Measurements from ENCODE around the gene RYR2.

RYR2 gene

DNA sequence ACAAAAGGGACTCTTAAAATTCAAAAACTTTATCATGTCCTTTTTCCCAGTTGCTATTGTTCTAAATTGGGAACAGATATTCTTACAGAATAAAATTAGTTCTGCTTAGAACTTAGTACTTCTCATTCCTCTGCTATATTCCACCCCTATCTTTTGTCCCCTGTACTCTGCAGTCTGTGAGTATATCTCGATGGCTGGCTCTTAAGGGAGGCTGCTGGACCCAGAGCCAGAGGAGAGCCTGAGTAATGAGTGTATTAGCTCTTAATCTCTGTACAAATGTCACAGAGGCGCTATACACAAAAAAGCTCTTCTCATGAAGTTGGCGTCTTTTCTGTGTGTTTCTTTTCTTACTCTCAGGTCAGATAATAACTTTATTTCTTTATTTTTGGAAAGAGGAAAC, 425.3 kb downstream of the RYR2 start:
- no peak for DNase-seq (ENCODE audit: low spot score)

DNA sequence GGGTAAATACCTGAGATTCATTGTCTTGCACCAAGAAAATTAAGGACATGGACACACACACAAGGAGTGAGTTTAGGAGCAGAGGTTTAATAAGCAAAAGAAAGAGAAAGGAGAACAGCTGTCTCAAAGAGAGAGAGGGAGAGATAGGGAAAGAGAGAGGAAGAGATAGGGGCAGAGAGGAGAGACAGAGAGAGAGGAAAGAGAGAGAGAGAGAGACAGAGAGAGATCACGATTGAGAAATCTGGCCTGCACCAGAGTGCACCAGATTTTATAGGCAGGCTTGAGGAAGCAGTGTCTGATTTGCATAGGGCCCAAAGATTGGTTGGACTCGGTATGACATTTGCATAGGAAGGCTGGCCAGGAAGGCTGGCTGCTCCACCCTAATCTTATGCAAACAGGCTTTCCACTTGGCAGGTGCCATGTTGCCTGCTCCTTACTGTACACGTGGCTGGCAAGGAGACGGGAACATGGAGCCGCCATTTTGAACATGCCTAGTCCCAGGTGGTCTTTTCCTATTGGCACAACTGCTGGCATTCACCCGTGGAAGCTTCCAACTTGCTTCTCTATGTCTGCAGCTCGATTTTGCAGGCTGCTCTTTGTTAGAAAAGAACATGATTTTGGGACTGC, 428.8 kb downstream of the RYR2 start:
- no peak for DNase-seq (ENCODE audit: low spot score)

DNA sequence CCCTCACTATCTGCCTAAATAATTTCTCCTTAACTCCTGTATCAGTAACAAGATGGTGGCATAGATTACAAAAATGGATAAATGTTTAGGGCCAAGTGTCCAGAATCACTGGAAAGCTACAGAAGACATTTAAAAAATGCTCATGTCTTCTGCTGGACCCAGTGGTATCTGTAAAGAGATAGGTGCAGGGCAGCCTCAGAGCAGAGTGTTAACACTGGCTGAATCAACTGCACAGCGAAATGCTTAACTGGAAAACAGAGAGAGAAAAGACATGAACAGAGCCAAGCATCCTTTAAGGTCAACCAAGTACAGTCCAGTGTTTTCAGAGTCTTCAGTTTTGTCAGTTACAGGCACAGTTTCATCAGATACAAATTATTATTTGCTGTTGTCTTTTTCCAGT, 429.4 kb downstream of the RYR2 start:
- no peak for DNase-seq (ENCODE audit: low spot score)

- no peak for DNase-seq (ENCODE audit: low spot score)
Observed at GRCh38 chr1:237471956-237472355, 430.0 kb downstream of the RYR2 start.

DNA sequence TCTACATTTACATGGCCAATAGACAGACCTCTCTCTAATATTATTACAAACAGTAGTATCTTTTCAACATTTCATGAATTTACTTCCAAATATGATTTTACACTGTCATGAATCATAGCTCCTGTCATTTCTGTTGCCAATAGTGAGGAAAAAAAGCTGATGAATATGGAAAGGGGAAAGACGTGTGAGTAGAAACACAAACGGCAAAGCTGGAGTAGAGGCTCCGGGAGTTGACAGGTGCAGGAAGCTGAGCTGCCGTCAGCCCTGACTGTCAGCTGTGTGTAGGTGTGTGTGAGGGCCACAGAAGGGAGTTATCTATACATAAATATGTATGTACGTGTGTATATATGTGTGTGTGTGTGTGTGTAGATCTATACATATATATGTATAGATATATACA, 431.9 kb downstream of the RYR2 start:
- DNase-seq (ENCODE audit: low spot score): no peak

- no peak for DNase-seq (ENCODE audit: low spot score)
Observed at GRCh38 chr1:237478082-237478481, 436.1 kb downstream of the RYR2 start.

DNA sequence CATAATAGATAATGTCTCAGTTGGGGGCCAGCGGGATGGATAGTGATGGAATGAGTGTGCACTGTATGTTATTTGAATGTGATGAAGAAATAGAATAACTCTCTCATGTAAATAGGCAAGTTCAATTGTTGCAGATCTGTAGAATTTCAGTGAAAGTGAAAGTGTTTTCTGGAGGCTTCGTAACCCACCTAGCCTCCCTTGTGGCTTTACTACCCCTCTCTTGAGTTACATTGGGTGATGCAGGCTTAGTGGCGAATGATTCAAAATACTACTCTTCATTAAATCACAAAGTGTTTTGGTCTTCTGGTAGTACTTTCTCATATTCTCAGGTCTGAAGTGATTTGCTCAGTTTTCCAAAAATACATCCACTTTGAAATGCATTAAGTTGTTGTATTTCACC, 436.9 kb downstream of the RYR2 start:
- DNase-seq (ENCODE audit: low spot score): no peak

GRCh38 chr1:237482777-237483176, 440.8 kb downstream of the RYR2 start:
- no peak for DNase-seq (ENCODE audit: low spot score)

- no peak for DNase-seq (ENCODE audit: low spot score)
Observed at GRCh38 chr1:237492359-237492758, 450.4 kb downstream of the RYR2 start.

DNA sequence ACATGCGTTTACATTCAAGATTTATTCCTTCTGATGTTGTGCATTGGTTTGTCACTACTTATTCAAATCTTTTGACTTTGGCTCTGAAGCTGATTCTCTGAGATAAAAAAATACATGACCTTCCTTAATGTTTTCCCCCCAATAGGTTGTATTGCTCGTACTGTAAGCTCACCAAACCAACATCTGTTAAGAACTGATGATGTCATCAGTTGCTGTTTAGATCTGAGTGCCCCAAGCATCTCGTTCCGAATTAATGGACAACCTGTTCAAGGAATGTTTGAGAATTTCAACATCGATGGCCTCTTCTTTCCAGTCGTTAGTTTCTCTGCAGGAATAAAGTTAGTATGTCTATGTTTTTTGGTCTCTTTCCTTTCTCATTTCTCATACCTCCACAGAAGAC, 458.6 kb downstream of the RYR2 start:
- no peak for DNase-seq (ENCODE audit: low spot score)

GRCh38 chr1:237503292-237503691, 461.3 kb downstream of the RYR2 start:
- DNase-seq (ENCODE audit: low spot score): no peak

GRCh38 chr1:237507005-237507404, 465.0 kb downstream of the RYR2 start:
- no peak for DNase-seq (ENCODE audit: low spot score)

- no peak for DNase-seq (ENCODE audit: low spot score)
Observed at GRCh38 chr1:237509748-237510147, 467.8 kb downstream of the RYR2 start.

GRCh38 chr1:237525102-237525501, 483.1 kb downstream of the RYR2 start:
- DNase-seq (ENCODE audit: low spot score): no peak

GRCh38 chr1:237527761-237528160, 485.8 kb downstream of the RYR2 start:
- DNase-seq (ENCODE audit: low spot score): no peak

- DNase-seq (ENCODE audit: low spot score): no peak
Observed at GRCh38 chr1:237528545-237528944, 486.6 kb downstream of the RYR2 start.

- DNase-seq (ENCODE audit: low spot score): no peak
Observed at GRCh38 chr1:237539055-237539454, 497.1 kb downstream of the RYR2 start.

DNA sequence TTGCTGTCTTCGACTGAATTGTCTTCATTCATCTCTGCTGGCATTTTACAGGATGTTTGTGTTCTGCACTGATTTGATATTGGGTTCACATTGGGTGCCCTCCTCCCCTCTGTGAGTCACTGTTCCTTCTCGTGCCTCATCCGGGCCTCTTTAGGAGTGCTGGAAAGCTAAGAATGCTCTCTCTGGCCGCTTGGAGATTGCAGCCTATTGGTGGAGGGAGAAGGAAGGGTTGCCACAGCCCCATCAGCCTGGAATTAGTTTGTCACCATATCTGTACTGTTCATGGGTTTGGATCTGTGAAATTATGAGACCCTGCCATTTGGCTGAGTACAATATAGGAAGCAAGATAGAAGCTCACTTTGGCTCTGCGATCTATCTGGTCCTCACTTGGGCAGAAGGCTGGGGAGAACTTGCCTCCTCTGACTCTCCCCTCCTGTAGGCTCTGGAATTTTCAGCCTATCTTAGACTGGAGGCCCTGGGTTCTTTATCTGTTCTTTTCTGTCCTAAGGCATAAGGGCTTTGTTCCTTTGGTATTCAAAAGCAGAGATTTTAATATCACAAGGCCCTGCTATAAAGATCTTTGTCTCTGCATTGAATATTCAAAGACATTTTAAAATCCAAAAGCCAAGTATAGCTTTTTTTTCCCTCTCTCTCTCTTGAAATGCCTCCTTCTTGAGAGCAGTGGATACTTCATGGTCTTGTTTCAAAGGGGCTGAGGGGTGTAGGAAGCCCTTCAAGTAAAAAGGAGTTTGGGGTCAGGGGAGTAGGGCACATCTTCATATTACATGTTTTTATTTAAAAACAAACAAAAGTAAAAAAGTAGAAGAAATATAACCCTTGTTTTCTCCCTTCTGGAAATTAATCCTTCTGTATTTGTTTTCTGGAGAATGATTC, 500.8 kb downstream of the RYR2 start:
- no peak for DNase-seq (ENCODE audit: low spot score)

- DNase-seq (ENCODE audit: low spot score): no peak
Observed at GRCh38 chr1:237553078-237553477, 511.1 kb downstream of the RYR2 start.

GRCh38 chr1:237556911-237557310, 514.9 kb downstream of the RYR2 start:
- DNase-seq (ENCODE audit: low spot score): no peak

DNA sequence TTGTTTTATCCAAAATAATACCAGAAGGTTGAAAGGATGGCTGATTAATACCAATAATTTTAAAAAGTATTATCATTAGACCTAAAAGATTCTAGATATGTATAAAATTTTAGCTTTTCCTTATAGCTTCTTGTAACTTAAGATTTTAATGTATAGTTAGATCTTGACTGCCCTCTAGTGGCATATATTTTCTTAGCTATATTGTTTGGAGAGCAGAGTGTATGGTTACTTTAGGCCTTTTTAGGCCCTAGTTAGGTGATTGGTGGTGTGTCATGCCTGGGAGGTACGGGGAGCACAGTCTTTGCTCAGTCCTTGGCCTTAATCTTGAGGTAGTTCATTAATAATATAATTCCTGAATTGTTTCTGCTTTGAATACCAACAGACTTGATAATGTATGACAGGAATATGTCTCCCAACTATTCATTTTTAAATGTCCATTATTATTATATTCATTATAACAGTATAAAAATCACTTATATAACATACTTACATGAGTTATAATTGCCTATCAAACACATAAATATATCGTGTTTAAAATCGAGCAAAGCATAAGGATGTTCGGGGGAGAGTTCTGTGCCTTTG, 520.3 kb downstream of the RYR2 start:
- DNase-seq (ENCODE audit: low spot score): peak; percentile 11

- DNase-seq (ENCODE audit: low spot score): no peak
Observed at GRCh38 chr1:237565236-237565635, 523.3 kb downstream of the RYR2 start.

GRCh38 chr1:237566581-237566980, 524.6 kb downstream of the RYR2 start:
- no peak for DNase-seq (ENCODE audit: low spot score)
